ENCODE results near the gene ZBTB47.

- TF ChIP-seq CTCF (IDR thresholded peaks at IDR 0.05; ENCODE audit: extremely low read depth in 1 of 2, insufficient read depth in 1 of 2, low read depth in 1 of 2, low read length in 2 of 2) (no peak), POLR2A (IDR thresholded peaks at IDR 0.05; ENCODE audit: low read depth, low read length) (no peak), MYC (IDR thresholded peaks at IDR 0.05; ENCODE audit: low read depth, low read length) (no peak), POLR2AphosphoS5 (IDR thresholded peaks at IDR 0.05; ENCODE audit: insufficient read depth, low read depth, low read length) (no peak), EZH2 (IDR thresholded peaks at IDR 0.05; ENCODE audit: borderline replicate concordance, low read depth, low read length, severe bottlenecking) (no peak), JUN (IDR thresholded peaks at IDR 0.05; ENCODE audit: borderline replicate concordance, insufficient read depth, insufficient read length, low read depth) (no peak), GATA2 (IDR thresholded peaks at IDR 0.05; ENCODE audit: insufficient read depth, insufficient read length, low read depth, low read length) (no peak), MAX (IDR thresholded peaks at IDR 0.05; ENCODE audit: insufficient read depth, insufficient read length) (no peak), FOS (IDR thresholded peaks at IDR 0.05; ENCODE audit: borderline replicate concordance, insufficient read depth, low read length) (no peak)
Observed at GRCh38 chr3:42660131-42660715, 6.7 kb downstream of the ZBTB47 start.
